AG20443 (cell line): Measurements from ENCODE around the gene TINAGL1.
A peak's percentile ranks its signal among the peaks of the same experiment; 100 is the strongest.

Experiments used
- DNase-seq: peaks from one replicate; pipeline ENCODE4 v3.0.0; 2012; ENCODE audit warnings: low spot score, mixed read lengths

The TINAGL1 gene

GRCh38 chr1:31568895-31569595, 7.3 kb upstream of the TINAGL1 start:
- no peak for DNase-seq

- DNase-seq = no peak
These were observed 6.6 kb upstream of the TINAGL1 start for GRCh38 chr1:31569596-31570173.

- DNase-seq = no peak
These were observed 6.1 kb upstream of the TINAGL1 start for GRCh38 chr1:31570228-31570627.

DNA sequence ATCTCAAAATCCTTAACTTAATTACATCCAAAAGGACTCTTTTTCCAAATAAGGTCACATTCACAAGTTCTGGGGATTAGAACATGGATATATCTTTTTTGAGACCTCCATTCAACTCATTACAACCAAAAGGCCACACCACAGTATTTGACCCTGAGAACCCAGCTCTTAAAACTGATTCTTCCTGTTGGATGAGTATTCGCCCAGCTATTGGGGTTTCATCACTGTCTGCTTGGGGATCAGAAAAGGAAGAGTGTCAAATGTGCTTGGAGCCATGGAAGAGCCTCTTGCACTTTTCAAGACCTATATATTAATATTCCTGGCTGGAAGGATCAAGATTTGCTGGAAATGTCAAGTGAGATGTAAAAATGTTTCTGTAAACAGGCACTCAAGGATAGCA, 5.4 kb upstream of the TINAGL1 start:
- no peak for DNase-seq

GRCh38 chr1:31571340-31572295, 4.7 kb upstream of the TINAGL1 start:
- no peak for DNase-seq

DNA sequence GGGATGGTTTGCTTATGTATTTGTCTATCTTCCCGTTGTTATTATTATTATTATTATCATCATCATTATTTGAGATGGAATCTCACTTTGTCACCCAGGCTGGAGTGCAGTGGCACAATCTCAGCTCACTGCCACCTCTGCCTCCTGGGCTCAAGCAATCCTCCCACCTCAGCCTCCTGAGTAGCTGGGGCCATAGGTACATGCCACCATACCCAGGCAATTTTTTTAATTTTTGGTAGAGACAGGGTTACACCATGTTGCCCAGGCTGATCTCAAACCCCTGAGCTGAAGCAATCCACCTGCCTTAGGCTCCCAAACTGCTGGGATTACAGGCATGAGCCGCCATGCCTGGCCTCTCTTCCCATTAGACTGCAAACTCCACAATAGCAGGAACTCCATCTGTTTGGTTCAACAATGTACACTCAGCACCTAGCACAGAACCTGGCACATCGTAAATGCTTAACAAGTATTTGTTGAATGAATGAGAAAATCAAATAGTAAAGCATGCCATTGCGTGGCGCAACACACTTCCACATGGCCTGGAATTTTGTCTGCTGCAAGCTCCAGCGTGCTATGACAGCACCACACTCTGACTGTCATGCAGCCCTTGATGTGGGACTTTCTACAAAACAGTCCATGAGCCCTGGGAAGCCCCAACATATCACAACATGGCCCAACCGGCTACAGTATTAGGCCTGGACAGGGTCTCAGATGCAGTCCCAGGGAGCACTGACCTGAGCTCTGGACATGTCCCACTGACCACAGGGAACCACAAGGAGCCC, 3.8 kb upstream of the TINAGL1 start:
- peak; percentile 54 for DNase-seq

DNA sequence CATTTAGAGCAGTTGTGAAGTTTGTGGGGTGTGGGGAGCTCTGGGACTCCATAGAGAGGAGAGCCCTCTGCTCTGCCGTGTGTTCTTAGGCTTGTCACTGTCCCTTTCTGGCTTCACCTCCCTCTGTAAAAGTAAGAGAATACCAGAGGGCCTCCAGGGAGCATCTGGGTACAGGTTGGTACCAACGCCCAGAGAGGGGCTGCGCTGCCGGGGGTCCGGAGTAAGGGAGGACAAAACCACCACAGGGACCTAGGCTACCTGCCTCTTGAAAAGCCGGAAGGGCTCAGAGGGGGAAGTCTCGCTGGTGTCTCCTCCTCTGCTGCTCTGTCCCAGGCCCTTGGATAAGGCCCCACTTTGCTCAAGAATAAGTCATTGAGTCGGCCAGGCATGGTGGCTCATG, 3.1 kb upstream of the TINAGL1 start:
- no peak for DNase-seq

GRCh38 chr1:31574749-31575368, 1.5 kb upstream of the TINAGL1 start:
- DNase-seq = no peak

DNA sequence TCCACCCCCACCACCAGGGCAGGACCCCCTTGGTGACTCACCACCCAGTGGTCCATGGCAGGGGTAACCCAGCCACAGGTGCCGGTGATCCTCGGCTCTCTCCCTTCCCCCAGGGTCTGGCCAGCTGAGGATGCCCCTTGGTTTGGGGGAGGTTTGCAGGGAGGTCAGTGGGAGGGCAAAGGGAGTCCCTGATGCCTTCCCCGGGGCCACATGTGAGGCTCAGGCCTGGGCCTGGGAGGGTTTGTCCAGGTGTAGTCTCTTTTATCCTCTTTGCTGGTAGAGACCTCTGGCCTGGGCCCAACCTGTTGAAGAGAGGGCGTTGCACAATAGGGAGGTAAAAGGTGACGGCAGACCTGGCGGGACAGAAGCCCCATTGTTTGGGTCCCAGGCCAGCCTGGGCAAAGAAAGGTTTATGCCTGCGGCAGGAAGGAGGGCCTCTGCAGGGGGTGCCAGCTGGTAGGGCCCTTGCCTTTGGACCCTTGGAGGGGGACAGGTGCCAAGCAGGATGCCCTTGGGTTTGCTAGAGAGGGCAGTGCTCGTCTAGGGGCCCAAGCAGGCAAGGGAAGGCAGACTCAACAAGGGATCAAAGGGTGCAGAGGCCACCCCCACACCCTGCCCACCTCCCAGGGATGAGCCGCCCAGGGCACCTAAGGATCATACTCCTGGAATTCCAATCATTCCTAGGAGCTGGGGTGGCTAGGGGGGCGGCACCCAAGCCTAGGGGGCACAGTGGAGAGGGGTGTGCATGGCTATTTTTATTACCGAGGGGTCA, 760 bp upstream of the TINAGL1 start:
- DNase-seq = no peak

DNA sequence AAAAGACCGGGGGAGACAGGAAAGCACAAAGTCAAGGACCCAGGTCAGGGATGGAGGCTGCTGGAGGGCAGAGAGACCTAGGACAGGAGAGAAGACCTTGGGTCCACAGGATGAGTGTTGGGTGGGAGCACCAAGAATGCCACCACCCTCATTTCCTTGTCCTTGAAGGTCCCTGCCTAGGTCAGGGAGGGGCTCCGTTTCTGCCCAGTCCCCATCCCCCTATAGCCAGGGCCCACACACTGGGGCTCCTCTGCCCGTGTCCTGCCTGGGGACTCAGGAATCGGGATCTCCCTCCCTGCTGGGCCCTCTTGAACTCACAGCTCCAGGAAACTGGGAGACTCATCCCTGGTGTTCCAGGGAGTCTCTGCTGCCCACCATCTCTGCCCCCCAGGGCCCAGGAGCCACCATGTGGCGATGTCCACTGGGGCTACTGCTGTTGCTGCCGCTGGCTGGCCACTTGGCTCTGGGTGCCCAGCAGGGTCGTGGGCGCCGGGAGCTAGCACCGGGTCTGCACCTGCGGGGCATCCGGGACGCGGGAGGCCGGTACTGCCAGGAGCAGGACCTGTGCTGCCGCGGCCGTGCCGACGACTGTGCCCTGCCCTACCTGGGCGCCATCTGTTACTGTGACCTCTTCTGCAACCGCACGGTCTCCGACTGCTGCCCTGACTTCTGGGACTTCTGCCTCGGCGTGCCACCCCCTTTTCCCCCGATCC, 584 bp downstream of the TINAGL1 start:
- no peak for DNase-seq

DNA sequence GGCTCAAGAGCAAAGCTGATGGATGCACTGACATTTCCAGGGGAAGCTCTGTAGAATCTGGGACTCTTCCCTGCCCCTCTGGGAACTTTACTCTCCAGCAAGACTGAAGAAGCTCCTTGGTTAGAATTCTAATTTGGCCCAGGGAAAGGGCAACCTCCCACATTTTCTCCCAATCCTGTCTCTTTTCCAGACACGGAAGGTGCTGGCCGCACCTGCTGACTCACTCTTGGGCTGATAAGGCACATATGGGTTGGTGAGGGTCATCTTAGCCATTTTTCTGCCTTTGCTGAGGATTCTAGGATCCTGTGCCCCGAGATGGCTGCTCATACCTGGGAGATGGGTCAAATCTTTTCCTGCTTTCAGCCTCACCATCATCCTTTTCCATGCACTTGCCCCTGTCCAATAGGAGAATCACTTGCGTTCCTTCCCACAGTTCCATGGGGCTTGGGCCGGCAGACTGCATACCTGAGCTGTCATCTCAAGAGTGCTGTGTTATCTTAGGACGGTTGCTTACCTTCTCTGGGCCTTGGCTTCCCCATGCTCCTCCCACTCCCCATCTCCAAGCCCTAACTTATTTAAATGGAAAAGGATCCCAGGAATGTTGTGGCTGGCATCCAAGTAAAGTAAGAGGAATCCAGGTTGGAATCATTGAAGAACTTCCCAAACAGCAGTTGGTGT, 1.3 kb downstream of the TINAGL1 start:
- peak; percentile 26 for DNase-seq

GRCh38 chr1:31579374-31579773, 3.1 kb downstream of the TINAGL1 start:
- peak; percentile 11 for DNase-seq

DNA sequence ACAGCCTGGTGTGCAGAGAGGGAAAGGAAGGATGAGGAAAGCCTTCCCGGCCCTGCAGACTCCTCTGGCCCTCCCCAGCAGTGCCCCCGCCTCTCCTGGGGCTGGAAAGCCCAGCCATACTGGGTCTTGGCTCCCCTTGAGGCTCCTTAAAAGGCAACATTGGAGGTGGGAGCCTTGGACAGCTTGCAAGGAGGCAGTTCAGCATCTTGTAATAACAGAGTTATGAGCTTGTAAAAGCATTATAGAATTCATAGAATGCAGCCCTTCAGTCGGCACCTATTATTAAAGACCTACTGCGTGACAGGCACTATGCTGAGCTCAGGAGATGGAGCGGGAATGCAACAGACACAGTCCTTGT, 4.2 kb downstream of the TINAGL1 start:
- DNase-seq = no peak

DNA sequence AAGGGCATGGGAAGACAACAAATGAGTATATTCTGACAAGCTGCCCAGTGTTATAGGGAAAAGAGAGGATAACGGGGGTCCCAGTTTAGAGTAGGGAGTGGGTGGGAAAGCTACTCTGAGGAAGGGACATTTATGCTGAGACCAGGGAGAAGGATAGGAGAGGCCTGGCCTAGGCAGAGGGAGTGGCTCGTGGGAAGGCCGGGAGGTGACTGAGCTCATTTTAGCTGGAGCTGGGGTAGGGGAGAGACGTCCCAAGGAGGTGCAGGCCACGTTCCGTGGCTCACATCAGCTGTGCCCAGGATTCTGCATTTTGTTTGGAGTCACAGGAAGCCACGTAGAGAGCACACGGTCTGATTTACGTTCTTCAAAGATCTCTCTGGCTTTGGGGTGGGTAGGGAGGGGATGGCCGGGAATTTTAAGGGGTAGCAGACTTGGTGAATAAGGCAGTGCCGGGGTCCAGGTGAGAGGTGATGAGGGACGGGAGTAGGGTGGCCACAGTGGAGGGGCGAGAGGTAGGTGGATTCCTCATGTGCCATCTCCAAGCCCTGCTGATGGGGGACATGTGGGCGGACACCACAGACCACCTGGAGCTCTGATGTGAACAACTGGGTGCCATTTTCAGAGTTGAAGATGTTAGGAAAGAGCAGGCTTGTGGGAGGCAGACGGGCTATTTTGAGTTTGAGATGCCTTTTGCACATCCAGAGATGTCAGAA, 4.7 kb downstream of the TINAGL1 start:
- no peak for DNase-seq

- peak; percentile 14 for DNase-seq
These were observed 5.8 kb downstream of the TINAGL1 start for GRCh38 chr1:31581821-31582810.

- DNase-seq = no peak
These were observed 7.0 kb downstream of the TINAGL1 start for GRCh38 chr1:31583082-31583994.
